Neuron (in vitro differentiated cells): ENCODE data around the gene CCNY.

Experiments
- H2AFZ ChIP-seq: one replicate; pipeline ENCODE4 v1.6.1; 2013; ENCODE audit warnings: low read depth, mild to moderate bottlenecking, inconsistent platforms, low read length, moderate library complexity
- H3K27me3 ChIP-seq: one replicate; pipeline ENCODE4 v1.6.1; 2013; ENCODE audit warnings: low read length; ENCODE audit not compliant: insufficient read depth
- H3K36me3 ChIP-seq: one replicate; pipeline ENCODE4 v1.6.1; 2013; ENCODE audit warnings: low read length; ENCODE audit not compliant: insufficient read depth
- H3K4me1 ChIP-seq: one replicate; pipeline ENCODE4 v1.6.1; 2013; ENCODE audit warnings: low read length; ENCODE audit not compliant: insufficient read depth
- H3K4me3 ChIP-seq: 2 replicates; pipeline ENCODE4 v1.5.1; 2013; ENCODE audit warnings: mild to moderate bottlenecking, low read length, moderate library complexity
- H3K9me3 ChIP-seq: one replicate; pipeline ENCODE4 v1.6.1; 2013; ENCODE audit warnings: low read length

CCNY gene

DNA sequence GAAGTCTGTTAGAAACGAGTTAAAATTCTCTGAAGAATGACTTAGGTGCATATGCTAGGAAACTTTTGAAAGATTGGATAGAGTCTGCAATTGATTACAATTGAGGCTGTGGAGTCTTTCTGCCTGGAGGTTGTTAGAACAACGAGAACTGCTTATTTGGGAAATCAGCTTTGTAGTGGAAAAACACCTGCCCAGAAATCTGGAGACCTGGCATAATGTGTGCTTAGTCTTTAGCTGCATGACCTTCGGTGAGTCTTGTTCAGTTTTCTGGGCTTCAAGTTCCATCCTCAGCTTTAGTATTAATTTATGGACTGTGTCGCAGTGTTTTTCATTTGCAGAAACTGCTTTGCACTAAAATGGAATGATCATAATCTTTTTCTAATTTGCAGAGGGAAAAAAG is 31.7 kb downstream of the CCNY start:
- H3K9me3 ChIP-seq = no peaks in the 10 kb centered on the region
- no peaks in the 10 kb centered on the region for H3K4me1 ChIP-seq
- H2AFZ ChIP-seq = no peak overlapping the region
- no peak overlapping the region for H3K4me3 ChIP-seq
- no peaks in the 10 kb centered on the region for H3K36me3 ChIP-seq
- no peaks in the 10 kb centered on the region for H3K27me3 ChIP-seq

GRCh38 chr10:35368485-35369048 is 32.3 kb downstream of the CCNY start:
- H3K27me3 ChIP-seq = no peaks in the 10 kb centered on the region
- H2AFZ ChIP-seq = no peak overlapping the region
- H3K36me3 ChIP-seq = no peaks in the 10 kb centered on the region
- H3K9me3 ChIP-seq = no peaks in the 10 kb centered on the region
- H3K4me3 ChIP-seq = no peak overlapping the region
- no peaks in the 10 kb centered on the region for H3K4me1 ChIP-seq

GRCh38 chr10:35369049-35369611 is 32.8 kb downstream of the CCNY start:
- no peak overlapping the region for H2AFZ ChIP-seq
- H3K4me3 ChIP-seq = no peak overlapping the region
- no peaks in the 10 kb centered on the region for H3K27me3 ChIP-seq

DNA sequence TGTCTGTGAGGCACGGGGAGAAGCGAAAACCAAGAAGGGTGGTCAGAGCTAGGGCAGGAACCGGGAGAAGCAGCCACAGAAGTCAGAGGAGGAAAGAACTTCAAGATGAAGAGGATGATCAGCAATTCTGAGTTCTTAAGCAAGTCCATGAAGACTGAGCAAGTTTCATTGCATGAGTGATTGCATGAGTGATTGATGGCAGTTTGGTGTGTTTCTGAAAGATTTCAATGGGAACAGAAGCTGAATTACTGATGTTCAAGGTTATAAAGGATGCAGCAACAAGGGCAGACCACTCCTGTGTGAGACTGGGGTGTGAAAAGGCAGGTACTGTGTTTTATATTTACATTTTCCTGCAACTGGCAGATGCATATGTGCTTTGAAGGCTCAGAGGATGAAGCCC is 35.4 kb downstream of the CCNY start:
- Histone ChIP-seq H3K4me1 (no peaks in the 10 kb centered on the region), H3K4me3 (no peak overlapping the region), H3K9me3 (peaks cover 5% of the 10 kb centered on the region), H2AFZ (no peak overlapping the region), H3K36me3 (no peaks in the 10 kb centered on the region), H3K27me3 (no peaks in the 10 kb centered on the region)

More at GRCh38 chr10:35369049-35369611, 32.8 kb downstream of the CCNY start:
- H3K4me1 ChIP-seq = no peaks in the 10 kb centered on the region
- no peaks in the 10 kb centered on the region for H3K36me3 ChIP-seq
- H3K9me3 ChIP-seq = no peaks in the 10 kb centered on the region

GRCh38 chr10:35372329-35372728 is 36.0 kb downstream of the CCNY start:
- no peaks in the 10 kb centered on the region for H3K4me1 ChIP-seq
- no peaks in the 10 kb centered on the region for H3K27me3 ChIP-seq
- H2AFZ ChIP-seq = no peak overlapping the region
- H3K9me3 ChIP-seq = peaks cover 5% of the 10 kb centered on the region
- no peaks in the 10 kb centered on the region for H3K36me3 ChIP-seq
- H3K4me3 ChIP-seq = no peak overlapping the region

- H3K4me1 ChIP-seq = no peaks in the 10 kb centered on the region
- peaks cover 5% of the 10 kb centered on the region for H3K9me3 ChIP-seq
- H3K4me3 ChIP-seq = no peak overlapping the region
- no peaks in the 10 kb centered on the region for H3K27me3 ChIP-seq
- no peaks in the 10 kb centered on the region for H3K36me3 ChIP-seq
- no peak overlapping the region for H2AFZ ChIP-seq
Measured at GRCh38 chr10:35375091-35375765, 38.9 kb downstream of the CCNY start.

GRCh38 chr10:35377050-35377728 is 40.9 kb downstream of the CCNY start:
- Histone ChIP-seq H3K36me3 (no peaks in the 10 kb centered on the region), H2AFZ (no peak overlapping the region), H3K9me3 (peaks cover 5% of the 10 kb centered on the region)

DNA sequence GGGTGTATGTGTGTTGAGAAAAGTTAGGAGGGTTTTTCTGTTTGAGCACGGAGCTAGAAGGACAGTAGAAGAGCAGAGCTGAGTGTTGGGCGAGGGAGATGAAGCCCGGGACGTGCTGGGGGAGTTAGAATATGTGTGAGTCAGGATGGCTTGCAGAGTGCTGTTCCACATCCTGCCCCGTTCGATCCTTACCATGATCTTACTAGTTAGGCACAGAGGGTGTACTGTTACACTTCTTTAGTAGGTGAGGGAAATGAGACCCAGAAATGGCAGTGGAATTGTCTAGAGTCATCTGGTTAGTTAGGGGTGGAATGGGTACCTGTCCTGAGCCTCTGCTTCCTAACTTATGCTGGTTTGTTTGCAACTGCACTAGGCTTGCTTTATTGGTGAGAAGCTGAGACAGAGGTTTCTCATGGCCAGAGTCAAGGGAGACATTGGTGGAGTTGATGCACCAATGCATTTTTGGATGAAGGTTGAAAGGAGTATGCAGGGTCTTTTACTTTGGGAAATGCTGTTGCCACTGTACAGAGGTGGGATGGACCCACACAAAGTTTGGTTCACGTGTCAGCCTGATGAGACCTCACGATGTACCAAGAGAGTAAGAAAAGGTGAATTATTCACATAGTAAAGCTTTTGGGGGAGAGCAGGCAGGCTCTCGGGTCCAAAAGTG is 42.4 kb downstream of the CCNY start:
- H3K27me3 ChIP-seq = no peaks in the 10 kb centered on the region
- H3K36me3 ChIP-seq = no peaks in the 10 kb centered on the region
- H3K4me3 ChIP-seq = no peak overlapping the region
- peaks cover 3% of the 10 kb centered on the region for H3K4me1 ChIP-seq
- H3K9me3 ChIP-seq = peaks cover 5% of the 10 kb centered on the region
- no peak overlapping the region for H2AFZ ChIP-seq

More at GRCh38 chr10:35377050-35377728, 40.9 kb downstream of the CCNY start:
- Histone ChIP-seq H3K4me1 (peaks cover 3% of the 10 kb centered on the region), H3K4me3 (no peak overlapping the region), H3K27me3 (no peaks in the 10 kb centered on the region)

DNA sequence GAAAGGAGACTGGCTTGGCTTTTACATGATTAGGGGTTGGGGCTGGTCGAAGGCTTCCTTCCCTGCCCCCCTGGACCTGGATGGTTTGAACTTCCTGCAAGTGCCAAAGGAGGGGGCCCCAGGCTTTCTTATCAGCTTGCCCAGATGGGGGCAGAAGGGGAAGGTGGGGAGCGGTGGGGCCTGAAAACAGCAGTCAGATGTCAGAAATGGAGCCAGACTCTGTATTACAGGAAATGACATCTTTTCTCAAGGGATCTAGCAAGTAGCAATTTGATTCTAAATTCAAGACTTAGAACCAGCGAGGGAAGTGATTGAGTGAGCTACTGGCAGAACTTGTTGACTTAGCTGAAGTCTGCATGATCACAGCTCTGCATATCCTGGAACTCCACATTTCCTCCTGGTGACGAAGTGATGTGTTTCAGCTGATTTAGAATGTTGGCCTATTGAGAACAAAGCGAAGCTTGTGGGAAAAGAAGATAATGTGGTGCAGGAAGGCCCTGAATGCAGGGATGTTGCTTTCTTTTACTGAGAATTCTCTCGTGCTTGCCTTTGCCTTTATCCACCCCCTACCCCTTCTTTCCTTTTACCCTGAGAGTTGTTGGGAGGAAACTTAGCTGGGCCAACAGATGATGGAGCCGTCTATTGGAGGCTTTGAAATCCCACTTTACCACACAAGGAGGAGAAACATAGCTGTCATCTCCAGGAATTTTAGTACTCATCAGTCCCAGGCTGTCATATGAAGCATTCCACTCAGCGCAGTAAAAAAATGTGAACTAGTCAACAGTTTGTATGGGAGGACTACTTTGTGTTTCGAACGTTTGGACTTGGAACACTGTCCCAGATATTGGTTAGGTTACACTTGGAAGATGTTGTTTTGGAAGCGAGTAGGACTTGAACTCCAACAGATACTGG is 43.2 kb downstream of the CCNY start:
- H3K4me3 ChIP-seq = no peak overlapping the region

DNA sequence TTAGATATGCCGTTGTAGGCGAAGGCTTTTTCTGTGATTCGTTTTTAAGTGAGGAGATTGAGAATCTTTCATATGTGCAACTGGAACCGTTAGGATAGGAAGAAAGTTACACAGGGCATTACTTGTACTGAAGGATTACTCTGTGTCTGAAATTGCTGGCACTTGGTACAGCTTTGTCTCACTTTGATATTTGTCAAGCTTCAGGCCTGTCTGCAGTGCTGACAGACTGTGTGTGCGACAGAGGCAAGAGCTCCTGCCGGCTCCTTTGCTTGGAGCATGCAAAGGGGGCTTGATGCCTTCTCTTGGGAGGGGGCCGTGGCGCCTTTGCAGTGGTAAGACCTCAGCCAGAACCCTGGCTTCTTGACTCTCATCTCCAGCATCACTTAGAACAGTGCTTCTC is 45.8 kb downstream of the CCNY start:
- Histone ChIP-seq H3K4me1 (peaks cover 9% of the 10 kb centered on the region), H3K4me3 (no peak overlapping the region), H3K27me3 (no peaks in the 10 kb centered on the region), H3K9me3 (no peaks in the 10 kb centered on the region), H2AFZ (no peak overlapping the region), H3K36me3 (no peaks in the 10 kb centered on the region)

More for the DNA sequence above, 43.2 kb downstream of the CCNY start:
- Histone ChIP-seq H2AFZ (no peak overlapping the region), H3K27me3 (no peaks in the 10 kb centered on the region), H3K4me1 (peaks cover 3% of the 10 kb centered on the region), H3K9me3 (peaks cover 5% of the 10 kb centered on the region), H3K36me3 (no peaks in the 10 kb centered on the region)

DNA sequence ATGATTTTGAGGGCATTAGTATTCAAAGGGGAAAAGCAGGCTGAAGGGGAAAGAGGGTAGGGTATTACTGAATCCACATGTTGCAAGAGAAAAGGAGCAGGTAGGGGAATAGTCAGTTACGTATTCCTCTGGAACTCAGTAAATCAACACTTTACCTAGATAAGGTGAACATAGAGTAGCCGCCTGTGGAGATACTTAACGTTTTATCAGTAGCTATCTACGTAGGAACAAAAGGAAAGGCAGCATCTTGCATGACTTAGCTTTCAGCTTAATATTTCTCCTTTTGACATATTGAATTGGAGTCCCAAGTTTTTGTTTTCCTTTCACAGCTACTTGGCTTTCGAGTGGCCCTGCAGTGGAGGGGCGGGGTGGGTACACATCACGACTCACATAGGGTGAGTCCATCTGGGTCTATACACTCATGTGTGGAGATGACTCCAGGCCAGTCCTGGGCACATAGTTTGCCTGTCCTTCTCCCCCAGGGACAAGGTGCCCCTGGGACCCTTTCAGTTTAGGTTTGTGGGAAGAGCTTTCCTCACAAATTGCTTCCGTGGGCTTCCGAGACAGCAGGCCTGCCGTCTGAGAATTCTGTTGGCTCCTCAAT is 48.1 kb downstream of the CCNY start:
- no peak overlapping the region for H2AFZ ChIP-seq
- peaks cover 6% of the 10 kb centered on the region for H3K9me3 ChIP-seq
- no peak overlapping the region for H3K4me3 ChIP-seq
- no peaks in the 10 kb centered on the region for H3K27me3 ChIP-seq
- H3K36me3 ChIP-seq = no peaks in the 10 kb centered on the region
- H3K4me1 ChIP-seq = peaks cover 10% of the 10 kb centered on the region

DNA sequence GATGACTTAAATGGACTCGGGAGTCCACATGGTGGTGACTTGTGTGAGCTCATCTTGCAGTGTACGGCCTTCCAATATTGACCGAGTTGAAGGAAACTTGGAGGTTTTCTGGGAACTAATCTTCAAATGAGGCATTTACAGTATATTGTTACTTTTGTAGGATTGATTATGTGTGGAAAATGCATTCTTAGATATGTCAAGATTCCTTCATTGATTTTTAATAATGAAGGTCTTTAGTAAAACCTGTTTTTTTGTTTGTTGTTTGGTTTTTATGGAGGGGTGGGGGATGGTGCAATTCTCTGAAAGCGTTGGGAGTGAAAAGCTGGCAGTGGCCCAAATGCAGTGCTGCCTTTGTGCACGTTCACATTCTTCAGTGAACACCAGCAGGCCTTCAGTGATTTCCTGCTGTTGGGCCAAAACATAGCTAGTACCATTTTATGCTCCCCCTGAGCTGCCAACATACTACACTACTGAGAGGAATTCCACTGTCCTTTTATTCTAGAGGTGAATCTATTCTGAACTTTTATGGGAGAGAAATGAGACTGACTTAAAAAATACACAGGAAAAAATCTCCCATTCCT is 50.4 kb downstream of the CCNY start:
- Histone ChIP-seq H3K4me1 (peaks cover 6% of the 10 kb centered on the region), H3K9me3 (peaks cover 8% of the 10 kb centered on the region), H3K36me3 (no peaks in the 10 kb centered on the region), H3K27me3 (no peaks in the 10 kb centered on the region), H3K4me3 (no peak overlapping the region), H2AFZ (no peak overlapping the region)
